Activated CD4-positive, CD25-positive, alpha-beta regulatory T cell treated with anti-CD3 and anti-CD28 coated beads, Interleukin-2, amount 50 U/mL, for 16 hours (primary cell): ENCODE data around the gene CEP57L1.
"Not testable (repeated sequence)": the region's sequence is repeated elsewhere in the genome, so short reads cannot be mapped to it uniquely, and the experiment has no call there.

ENCODE experiments used
- DNase-seq: peaks from one replicate; pipeline ENCODE4 v3.0.0-alpha.2; 2020; ENCODE audit warnings: low read depth, low spot score

Gene CEP57L1

DNA sequence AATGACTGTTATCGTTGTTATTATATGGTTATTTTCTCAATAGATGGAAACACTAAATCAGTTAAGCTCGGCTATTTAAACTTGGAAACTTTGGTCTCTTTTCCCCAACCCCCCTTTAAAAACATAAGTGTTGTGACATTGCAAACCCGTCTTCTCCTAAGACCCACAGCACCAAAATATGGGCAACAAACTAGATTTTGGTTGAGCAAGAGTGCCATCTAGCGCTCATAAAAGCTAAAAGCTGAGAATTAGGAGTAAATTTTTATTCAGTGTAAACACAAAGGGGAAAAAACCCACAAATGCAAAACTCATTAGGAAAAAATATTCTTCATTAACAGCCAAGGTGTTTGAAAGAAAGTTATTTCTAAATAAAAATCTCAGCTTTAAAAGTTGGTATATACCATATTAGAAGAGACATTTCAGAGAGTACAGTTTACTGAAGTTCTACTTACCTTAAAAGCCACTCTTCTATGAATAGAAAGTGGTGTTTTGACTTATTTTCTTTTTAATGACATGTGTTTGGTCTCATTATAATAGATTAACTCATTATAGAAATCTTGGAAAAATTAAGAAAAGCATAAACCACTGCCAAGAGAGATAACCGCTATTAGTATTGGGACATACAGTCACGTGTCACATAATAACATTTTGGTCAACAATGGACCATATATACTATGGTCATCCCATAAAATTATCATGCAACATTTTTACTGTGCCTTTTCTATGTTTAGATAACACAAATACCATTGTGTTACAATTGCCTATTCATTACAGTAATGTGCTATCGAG is 21.8 kb upstream of the CEP57L1 start:
- peak; percentile 42 for DNase-seq

DNA sequence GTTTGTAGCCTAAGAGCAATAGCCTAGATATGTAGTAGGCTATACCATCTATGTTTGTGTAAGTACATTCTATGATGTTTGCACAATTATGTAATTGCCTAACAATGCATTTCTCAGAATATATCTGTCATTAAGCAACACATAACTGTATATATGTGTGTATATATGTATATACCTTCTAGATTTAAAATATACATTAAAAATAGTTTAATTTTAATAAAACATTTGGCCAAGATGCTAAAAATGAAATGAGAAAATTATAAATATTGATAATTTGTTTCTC is 21.2 kb upstream of the CEP57L1 start:
- DNase-seq, result no peak

- no peak for DNase-seq
These were observed 19.4 kb upstream of the CEP57L1 start for GRCh38 chr6:109075934-109076333.

DNA sequence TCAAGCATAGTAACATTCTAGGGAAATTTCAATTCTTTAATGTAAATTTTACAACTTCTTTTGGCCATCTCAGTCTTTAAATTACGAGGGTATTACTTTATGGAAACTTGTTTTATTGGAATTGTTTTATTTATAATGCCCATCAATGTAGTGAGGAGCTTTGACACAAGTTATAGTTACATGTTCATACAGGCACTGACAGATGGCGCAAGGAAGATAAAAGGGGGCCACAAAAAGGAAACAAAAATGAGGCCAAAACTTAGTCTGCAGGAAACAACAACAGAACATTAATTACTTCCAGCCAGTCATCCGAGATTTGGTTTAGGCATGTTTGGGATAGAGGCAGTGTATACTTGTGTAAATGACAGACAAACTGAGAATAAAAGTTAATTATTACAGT is 18.9 kb upstream of the CEP57L1 start:
- DNase-seq, result no peak

- DNase-seq, result no peak
These were observed 15.3 kb upstream of the CEP57L1 start for GRCh38 chr6:109079981-109080380.

DNA sequence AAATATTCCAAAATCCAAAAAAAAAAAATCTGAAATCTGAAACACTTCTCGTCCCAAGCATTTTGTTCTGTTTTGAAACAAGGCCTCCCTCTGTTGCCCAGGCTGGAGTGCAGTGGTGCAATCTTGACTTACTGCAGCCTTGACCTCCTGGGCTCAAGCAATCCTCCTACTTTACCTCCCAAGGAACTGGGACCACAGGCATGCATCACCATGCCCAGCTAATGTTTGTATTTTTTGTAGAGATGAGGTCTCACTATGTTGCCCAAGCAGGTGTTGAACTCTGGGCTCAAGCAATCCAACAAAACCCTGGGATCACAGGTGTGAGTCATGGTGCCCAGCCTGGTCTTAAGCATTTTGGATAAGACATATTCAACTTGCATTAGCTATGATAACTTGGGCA is 14.3 kb upstream of the CEP57L1 start:
- DNase-seq, result no peak

GRCh38 chr6:109081516-109082187 is 13.7 kb upstream of the CEP57L1 start:
- no peak for DNase-seq

- DNase-seq, result no peak
These were observed 13.1 kb upstream of the CEP57L1 start for GRCh38 chr6:109082188-109082577.

GRCh38 chr6:109083657-109084056 is 11.7 kb upstream of the CEP57L1 start:
- no peak for DNase-seq

DNA sequence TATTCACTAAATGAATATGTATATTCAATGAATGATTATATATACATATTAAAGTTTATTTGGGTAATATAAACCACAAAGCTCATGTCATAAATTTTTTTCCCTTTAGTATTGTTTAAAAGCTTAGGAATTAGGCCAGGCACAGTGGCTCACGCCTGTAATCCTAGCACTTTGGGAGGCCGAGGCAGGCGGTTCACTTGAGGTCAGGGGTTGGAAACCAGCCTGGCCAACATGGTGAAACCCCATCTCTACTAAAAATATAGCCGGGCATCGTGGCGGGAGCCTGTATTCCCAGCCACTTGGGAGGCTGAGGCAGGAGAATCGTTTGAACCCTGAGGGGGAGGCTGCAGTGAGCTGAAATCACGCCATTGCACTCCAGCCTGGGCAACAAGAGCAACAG is 11.2 kb upstream of the CEP57L1 start:
- not testable (repeated sequence) for DNase-seq

DNA sequence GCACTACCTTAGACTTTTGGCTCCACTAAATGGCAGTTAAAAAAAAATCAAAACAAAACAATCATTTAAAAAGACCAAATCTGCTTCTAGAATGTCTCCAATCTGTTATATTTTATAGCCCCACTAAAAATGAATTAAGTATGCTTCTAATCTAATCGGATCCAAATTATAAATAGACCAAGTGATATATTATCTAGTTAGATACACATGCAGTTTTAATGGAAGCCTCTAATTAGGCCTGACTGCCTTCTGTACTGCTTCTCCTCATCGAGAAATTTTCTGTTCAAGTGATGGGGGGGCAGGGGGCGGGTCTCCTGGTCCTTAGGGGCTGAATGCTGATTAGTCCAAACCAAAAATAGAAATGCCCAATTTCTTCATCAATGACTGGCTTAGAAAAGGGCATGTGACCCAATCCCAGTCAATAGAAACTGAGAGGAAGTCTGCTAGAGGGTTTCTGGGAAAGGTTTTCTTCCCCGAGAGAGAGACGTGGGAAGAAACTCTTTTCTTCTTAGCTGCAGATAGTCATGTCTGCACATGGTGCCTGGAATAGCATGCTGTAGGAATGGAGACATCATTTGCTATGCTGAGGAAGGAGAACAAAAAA is 7.5 kb upstream of the CEP57L1 start:
- no peak for DNase-seq

DNA sequence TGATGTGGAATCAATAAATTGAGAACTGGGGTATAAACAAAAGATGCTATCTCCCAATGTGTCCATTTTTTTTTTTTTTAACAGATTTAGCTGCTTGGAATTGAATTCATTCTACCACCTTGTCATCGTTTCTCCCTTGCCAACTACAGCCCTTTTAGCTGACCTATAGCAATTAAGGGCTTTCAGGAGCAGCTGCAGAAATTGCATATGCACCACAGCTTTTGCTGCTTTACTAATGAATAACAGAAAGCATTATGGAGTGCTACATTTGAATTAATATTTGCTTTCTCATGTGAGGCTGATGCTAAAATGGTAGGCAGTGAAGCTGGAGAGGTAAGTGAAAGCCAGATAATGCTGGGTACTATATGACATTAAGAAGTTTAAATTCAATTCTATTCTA is 6.3 kb upstream of the CEP57L1 start:
- DNase-seq, result no peak

- DNase-seq, result no peak
These were observed 3.8 kb upstream of the CEP57L1 start for GRCh38 chr6:109091314-109092024.

DNA sequence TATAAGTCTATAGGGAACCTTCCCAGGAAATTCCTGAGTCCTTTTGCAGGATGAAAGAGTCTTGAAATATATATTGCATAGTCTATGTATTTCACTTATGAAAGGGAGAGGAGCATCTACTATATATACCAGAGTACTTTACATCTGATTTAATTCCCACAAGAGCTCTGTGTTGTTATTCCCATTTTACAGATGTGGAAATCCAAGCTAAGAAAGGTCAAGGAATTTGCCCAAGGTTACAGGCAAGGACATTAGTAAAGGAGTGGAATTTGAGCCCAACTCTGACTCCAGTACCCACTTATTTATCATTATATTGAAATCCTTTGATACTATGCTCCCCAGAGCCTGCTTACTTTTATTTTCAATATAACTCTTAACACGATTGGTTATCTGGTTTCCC is 3.2 kb upstream of the CEP57L1 start:
- no peak for DNase-seq

DNA sequence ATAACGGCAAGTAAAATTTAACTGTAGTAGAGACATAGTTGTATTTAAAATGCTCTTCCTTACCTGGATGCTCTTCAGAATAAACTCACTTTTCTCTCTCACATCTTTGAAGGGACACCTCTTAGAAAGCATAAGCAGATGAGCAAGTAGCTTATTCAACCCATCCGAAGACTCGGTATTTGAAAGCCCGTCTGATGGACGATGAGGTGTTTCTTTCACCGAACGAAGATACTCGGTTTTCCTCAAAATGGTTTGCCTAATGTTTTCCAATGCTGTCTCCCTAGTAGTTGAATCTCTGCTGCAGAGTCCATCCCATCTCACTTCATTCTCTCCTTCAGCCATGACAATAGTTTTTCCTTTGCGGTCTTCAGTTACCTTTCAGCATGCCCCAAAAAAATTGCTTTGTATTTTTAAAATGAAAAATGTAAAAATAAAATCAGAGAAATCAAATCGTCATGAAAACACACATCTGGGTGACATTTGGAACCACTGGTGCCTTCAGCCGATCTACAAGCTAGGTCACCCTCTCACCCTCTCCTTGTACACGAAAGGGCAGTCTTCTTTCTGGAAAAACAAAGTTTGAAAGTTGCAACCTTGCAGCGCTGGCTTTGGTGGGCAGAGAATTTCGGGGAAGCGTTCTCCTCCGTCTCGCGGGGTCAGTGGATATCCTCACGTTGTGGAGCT is 1.4 kb upstream of the CEP57L1 start:
- DNase-seq, result no peak

GRCh38 chr6:109094416-109095035 is 781 bp upstream of the CEP57L1 start, which contains the start of gene SESN1:
Gene SESN1, minus strand, starts transcription at chr6:109094846. Its CDS starts 773 bp downstream, at chr6:109094073.
- peak; percentile 59 for DNase-seq

DNA sequence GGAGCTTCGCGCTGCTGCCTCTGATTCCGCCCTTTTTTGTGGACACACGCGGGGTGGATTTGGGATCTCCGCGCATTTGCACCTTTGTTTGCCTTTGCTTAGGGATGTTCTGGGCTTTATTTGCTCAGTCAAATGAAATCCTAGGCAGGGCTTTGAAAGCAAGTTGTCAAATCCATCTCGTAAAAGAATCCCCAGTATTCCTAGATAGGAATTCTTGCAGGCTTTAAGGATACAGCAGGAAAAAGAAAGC is 453 bp downstream of the CEP57L1 start:
- DNase-seq, result no peak

DNA sequence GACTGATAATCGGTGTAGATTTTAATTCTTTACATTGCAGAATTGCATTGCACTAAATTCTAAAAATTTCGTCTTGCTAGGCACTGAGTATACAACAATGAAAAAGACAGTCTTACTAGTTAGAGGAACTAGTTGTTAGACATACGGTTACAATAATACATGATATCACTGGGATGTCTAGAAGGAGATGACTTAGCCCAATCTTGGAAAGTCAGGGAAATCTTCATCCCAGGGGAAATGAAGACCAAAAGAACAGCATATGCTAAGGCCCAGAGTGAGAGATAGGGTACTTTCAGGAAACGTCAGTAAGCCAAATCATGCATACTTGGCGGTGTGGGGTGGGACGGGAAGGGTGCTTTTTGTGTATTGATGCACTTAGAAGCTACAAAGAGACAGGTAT is 901 bp downstream of the CEP57L1 start:
- DNase-seq, result no peak

- DNase-seq, result no peak
These were observed 2.4 kb downstream of the CEP57L1 start for GRCh38 chr6:109097661-109098060.

DNA sequence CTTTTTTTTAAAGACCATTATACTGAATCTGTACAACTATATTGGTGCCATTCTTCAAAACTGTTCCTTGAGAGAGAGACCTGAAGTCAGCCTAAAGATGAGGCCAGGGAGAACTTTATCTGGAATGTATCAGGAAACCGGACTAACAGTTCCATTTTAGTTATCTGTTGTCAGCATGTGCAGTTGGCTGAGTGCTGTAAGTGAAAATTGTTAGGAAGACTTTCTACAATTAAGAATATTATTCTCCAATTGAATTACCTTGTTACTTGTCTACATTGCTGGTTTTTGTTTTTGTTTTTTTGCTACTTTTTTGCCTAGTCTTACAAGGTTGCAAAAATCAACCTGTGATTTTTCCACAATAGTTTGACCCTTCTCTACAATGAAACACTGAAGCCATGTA is 7.5 kb downstream of the CEP57L1 start:
- no peak for DNase-seq

- DNase-seq, result no peak
These were observed 8.6 kb downstream of the CEP57L1 start for GRCh38 chr6:109103942-109104341.

GRCh38 chr6:109104512-109104911 is 9.2 kb downstream of the CEP57L1 start:
- no peak for DNase-seq
